Occipital lobe (tissue), 2 donors: ENCODE data around the gene TMEM182. TPM values are rescaled to one million over a fixed set of nuclear protein-coding genes. Genes with fewer than 3 reads are reported as not detected.

ENCODE experiments used
- DNase-seq: peaks from one replicate; lab custom pipeline; 2025; lab: John Stamatoyannopoulos, UW
- total RNA-seq: library from RNA; depleted of rRNA; stranded (reverse); fragments of >200 nt; gene quantifications from one replicate; pipeline ENCODE4 v1.2.3, GENCODE V29; 2014

The TMEM182 gene
- total RNA-seq, 1 donor from 2014 or later: 3.6 TPM

DNA sequence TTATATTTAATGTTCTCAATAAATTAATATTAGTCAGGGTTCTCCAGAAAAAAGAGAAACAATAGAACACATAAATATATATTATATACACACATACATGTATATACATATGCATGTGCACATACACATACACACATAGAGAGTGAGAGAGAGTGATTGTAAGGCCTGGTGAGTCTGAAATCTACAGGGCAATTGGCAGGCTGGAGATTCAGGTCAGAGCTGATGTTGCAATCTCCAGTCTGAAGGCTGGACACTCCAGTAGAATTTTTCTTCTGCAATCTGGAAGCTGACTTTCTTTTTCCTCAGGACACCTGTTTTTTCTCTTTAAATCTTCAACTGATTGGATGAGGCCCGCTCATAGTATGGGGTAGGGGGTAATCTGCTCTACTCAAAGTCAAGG is 3.2 kb downstream of the TMEM182 start:
- no peak for DNase-seq

GRCh38 chr2:102768253-102768652 is 6.4 kb downstream of the TMEM182 start:
- no peak for DNase-seq

- no peak for DNase-seq
These were observed 7.1 kb downstream of the TMEM182 start for GRCh38 chr2:102768892-102769291.

- no peak for DNase-seq
These were observed 8.7 kb downstream of the TMEM182 start for GRCh38 chr2:102770506-102770905.

- no peak for DNase-seq
These were observed 9.3 kb downstream of the TMEM182 start for GRCh38 chr2:102771114-102771513.

GRCh38 chr2:102772659-102773058 is 10.8 kb downstream of the TMEM182 start:
- no peak for DNase-seq

DNA sequence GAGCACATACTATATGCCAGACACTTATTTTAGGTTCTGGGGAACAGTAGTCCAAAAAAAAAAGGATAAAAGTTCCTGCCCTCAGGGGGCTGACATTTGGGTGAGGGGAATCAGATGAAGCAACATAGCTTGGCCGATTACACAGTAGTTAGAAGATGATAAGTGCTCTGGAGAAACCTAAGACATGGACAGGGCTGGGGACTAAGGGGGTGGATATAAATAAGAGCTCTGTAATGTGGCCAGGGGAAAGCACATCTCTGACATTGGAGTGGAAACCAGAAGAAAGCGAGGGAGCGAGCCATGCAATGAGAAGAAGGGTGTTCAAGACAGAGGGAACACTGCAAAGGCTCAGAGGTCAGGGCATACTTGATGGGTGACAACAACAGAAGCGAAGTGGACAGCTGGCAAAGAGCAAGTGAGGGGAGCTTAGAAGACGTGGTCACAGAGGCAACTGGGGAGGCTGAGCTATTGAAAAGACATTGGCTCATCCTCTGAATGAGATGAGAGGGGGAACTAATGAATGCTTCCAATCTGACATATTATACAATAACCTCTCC is 11.4 kb downstream of the TMEM182 start:
- DNase-seq: no peak

DNA sequence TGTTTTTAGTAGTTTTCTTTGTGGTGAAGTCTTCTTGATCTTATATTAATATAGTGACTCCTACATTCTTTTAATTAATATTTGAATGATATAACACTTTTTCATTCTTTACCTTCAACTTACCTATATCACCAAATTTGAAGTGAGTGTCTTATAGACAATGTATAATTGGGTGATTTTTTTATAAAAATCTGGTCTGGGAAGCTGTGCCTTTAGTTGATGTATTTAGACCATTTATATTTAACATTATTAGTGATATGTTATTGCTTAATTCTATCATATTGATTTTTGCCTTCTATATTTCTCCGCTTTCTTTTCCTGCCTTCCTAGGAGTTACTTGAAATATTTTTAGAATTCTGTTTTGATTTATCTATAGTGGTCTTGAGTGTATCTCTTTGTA is 16.4 kb downstream of the TMEM182 start:
- no peak for DNase-seq

GRCh38 chr2:102780467-102780866 is 18.6 kb downstream of the TMEM182 start:
- no peak for DNase-seq

- no peak for DNase-seq
These were observed 20.4 kb downstream of the TMEM182 start for GRCh38 chr2:102782187-102782586.

DNA sequence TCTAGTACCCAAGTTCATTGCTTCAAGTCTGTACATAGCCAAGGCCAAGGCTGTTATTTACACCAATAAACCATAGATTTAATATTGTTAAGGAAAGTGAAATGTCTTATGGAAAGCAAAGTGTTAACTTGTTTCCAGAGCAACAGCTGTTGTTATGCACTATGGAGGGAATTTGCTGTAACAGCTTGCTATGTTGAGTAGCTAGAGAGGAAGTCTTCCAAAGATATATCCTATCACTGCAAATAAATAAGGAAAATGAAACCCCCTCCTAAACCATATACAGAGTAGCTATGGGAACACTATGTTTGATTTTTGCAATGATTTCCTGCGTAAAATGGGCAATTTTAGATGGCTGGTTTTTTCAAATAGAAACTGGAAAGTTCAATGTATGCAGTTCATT is 21.1 kb downstream of the TMEM182 start:
- DNase-seq: no peak

- DNase-seq: no peak
These were observed 21.8 kb downstream of the TMEM182 start for GRCh38 chr2:102783506-102784183.

- DNase-seq: no peak
These were observed 23.1 kb downstream of the TMEM182 start for GRCh38 chr2:102784940-102785339.

GRCh38 chr2:102788216-102788884 is 26.5 kb downstream of the TMEM182 start:
- DNase-seq: no peak

GRCh38 chr2:102788885-102789260 is 27.0 kb downstream of the TMEM182 start:
- DNase-seq: peak; percentile 39

GRCh38 chr2:102789349-102790090 is 27.7 kb downstream of the TMEM182 start:
- no peak for DNase-seq

GRCh38 chr2:102790091-102790455 is 28.2 kb downstream of the TMEM182 start:
- DNase-seq: no peak

DNA sequence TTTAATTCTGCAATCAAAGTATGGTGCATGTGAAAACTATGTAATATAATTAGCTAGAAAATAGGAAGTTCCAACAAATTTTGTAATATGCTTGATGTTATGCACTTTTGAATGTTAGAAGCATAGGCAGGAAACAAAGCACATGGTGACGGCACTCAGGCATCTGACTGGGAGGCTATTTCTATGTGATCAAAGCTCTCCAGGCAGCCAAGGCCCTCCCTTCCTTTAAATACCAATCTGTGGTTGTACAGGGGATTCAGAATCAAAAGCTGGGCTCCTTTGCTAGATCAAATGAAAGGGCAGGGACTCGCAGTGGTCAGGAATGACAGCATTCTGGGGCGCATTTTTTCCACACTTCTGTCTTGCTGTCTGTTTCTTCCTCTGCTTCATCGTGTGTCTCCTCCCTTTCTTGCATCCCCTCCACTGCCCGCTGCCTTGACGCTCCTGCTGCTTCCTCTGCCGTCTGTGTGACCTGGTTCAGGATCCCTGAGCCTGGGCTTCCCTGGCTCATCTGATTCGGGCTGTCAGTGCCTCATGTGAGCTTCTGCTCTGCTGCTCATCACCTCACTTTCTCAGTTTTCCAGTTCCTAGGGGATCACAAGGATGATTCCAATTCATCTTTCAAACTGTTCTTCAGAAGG is 30.9 kb downstream of the TMEM182 start:
- DNase-seq: no peak

GRCh38 chr2:102795641-102796040 is 33.8 kb downstream of the TMEM182 start:
- no peak for DNase-seq

GRCh38 chr2:102796337-102796736 is 34.5 kb downstream of the TMEM182 start:
- no peak for DNase-seq

DNA sequence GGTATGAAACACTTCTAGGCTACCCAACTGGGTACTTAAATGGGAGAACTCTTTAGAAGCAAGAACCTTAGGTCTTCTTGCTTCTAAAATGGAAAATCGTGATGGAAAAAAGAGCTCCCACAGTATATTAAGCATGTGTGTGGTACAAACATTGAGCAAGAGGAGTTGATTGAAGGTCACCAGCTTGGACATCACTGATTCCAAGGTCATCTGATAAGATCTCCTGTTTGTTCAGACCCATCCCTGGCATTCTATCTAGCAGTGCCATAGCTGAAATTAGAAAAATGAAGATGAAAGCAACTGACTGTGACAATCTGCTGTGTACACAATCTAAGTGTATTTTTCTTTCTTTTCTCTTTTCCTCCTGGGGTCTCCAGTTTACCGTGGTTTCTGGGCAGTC is 35.7 kb downstream of the TMEM182 start:
- DNase-seq: no peak

DNA sequence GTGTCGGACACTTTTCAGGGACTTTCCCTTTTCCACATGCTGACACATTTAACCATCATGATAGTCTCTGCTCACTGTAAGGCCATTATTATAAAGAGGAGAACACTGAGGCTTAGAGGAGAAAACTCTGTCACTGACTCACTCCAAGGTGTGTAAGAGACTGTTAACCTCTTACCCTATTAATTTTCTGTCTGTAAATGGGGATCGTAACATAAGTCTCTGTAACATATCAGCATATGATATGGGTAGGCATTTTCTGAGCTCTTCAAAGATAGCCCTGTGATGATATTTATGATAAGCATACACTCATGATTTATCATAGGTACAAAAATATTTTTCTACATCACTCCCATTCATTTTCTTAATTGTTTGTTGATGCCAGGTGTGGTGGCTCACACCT is 36.4 kb downstream of the TMEM182 start:
- no peak for DNase-seq
